ENCODE results near the gene ALOX12. TPM values are rescaled to one million over a fixed set of nuclear protein-coding genes. Genes with fewer than 3 reads are reported as not detected.
A peak's percentile ranks its signal among the peaks of the same experiment; 100 is the strongest.

The ALOX12 gene
- total RNA-seq, 1 donor from 2014 or later: not detected

GRCh38 chr17:7020894-7021664 lies 25.2 kb downstream of the ALOX12 start:
- TF ChIP-seq CTCF (IDR thresholded peaks at IDR 0.05; ENCODE audit: partially characterized antibody, unreplicated experiment): no peak
- Mint-ChIP-seq H3K4me1 (ENCODE audit: low read depth, unreplicated experiment) (no peaks in the 10 kb centered on the region), H3K27ac (ENCODE audit: unreplicated experiment) (no peak overlapping the region), H3K4me3 (ENCODE audit: unreplicated experiment) (no peak overlapping the region), H3K27me3 (ENCODE audit: unreplicated experiment) (peaks cover 13% of the 10 kb centered on the region), H3K36me3 (ENCODE audit: unreplicated experiment) (no peaks in the 10 kb centered on the region), H3K9me3 (ENCODE audit: unreplicated experiment) (peaks cover 6% of the 10 kb centered on the region)
- DNase-seq: no peak

- TF ChIP-seq CTCF (IDR thresholded peaks at IDR 0.05; ENCODE audit: partially characterized antibody, unreplicated experiment): peak; percentile 95
- Mint-ChIP-seq H3K27me3 (ENCODE audit: unreplicated experiment) (peaks cover 13% of the 10 kb centered on the region), H3K4me1 (ENCODE audit: low read depth, unreplicated experiment) (no peaks in the 10 kb centered on the region), H3K4me3 (ENCODE audit: unreplicated experiment) (no peak overlapping the region), H3K9me3 (ENCODE audit: unreplicated experiment) (peaks cover 6% of the 10 kb centered on the region), H3K27ac (ENCODE audit: unreplicated experiment) (no peak overlapping the region), H3K36me3 (ENCODE audit: unreplicated experiment) (no peaks in the 10 kb centered on the region)
- peak; percentile 84 for DNase-seq
These were observed 26.3 kb downstream of the ALOX12 start for GRCh38 chr17:7021993-7022778.

- H3K36me3 Mint-ChIP-seq (ENCODE audit: unreplicated experiment): no peaks in the 10 kb centered on the region
- H3K27ac Mint-ChIP-seq (ENCODE audit: unreplicated experiment): no peak within 1 kb of the TSS
These were observed 27.1 kb downstream of the ALOX12 start, which contains the start of gene BCL6B for GRCh38 chr17:7022781-7023571. TSS of gene BCL6B (plus strand) at chr17:7023050. CDS start at chr17:7023672, 622 bp downstream.

DNA sequence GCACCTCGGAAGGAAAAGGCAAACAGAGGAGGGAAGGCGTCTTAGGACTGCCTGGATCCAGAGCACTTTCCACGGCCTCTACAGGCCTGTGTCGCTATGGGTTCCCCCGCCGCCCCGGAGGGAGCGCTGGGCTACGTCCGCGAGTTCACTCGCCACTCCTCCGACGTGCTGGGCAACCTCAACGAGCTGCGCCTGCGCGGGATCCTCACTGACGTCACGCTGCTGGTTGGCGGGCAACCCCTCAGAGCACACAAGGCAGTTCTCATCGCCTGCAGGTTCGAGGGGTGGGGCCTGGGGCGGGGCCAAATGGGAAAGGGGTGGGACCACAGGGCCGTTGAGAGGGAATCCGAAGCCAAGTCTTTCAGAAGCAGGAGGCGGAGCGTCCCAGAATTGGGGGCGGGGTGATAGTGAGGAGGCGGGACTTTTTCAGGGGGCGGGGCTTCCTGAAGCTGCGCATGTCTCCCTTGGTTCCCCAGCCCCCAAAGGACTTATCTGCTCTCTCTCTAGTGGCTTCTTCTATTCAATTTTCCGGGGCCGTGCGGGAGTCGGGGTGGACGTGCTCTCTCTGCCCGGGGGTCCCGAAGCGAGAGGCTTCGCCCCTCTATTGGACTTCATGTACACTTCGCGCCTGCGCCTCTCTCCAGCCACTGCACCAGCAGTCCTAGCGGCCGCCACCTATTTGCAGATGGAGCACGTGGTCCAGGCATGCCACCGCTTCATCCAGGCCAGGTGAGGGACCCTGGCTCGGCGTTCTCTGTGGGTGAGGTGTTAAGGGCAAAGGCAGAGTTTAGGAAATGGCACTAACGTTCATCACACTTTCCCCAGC lies 27.9 kb downstream of the ALOX12 start:
- H3K4me1 Mint-ChIP-seq (ENCODE audit: low read depth, unreplicated experiment): no peaks in the 10 kb centered on the region

More at GRCh38 chr17:7022781-7023571, 27.1 kb downstream of the ALOX12 start, which contains the start of gene BCL6B:
- no peaks in the 10 kb centered on the region for H3K4me1 Mint-ChIP-seq (ENCODE audit: low read depth, unreplicated experiment)
- H3K4me3 Mint-ChIP-seq (ENCODE audit: unreplicated experiment): peak within 1 kb of the TSS; percentile 60
- peaks cover 13% of the 10 kb centered on the region for H3K27me3 Mint-ChIP-seq (ENCODE audit: unreplicated experiment)
- no peak for TF ChIP-seq CTCF (IDR thresholded peaks at IDR 0.05; ENCODE audit: partially characterized antibody, unreplicated experiment)
- no peak for DNase-seq
- peaks cover 6% of the 10 kb centered on the region for H3K9me3 Mint-ChIP-seq (ENCODE audit: unreplicated experiment)

More for the DNA sequence above, 27.9 kb downstream of the ALOX12 start:
- no peak for TF ChIP-seq CTCF (IDR thresholded peaks at IDR 0.05; ENCODE audit: partially characterized antibody, unreplicated experiment)
- peak; percentile 89 for DNase-seq
- H3K27me3 Mint-ChIP-seq (ENCODE audit: unreplicated experiment): peaks cover 13% of the 10 kb centered on the region
- H3K9me3 Mint-ChIP-seq (ENCODE audit: unreplicated experiment): peaks cover 6% of the 10 kb centered on the region
- H3K36me3 Mint-ChIP-seq (ENCODE audit: unreplicated experiment): no peaks in the 10 kb centered on the region
- no peak overlapping the region for H3K27ac Mint-ChIP-seq (ENCODE audit: unreplicated experiment)
- peak overlapping the region; percentile 60 for H3K4me3 Mint-ChIP-seq (ENCODE audit: unreplicated experiment)
